Measurements from ENCODE around the gene POLR1D. TPM values are rescaled to one million over a fixed set of nuclear protein-coding genes. Genes with fewer than 3 reads are reported as not detected.
A peak's percentile ranks its signal among the peaks of the same experiment; 100 is the strongest.

POLR1D gene
- total RNA-seq, 4 donors from 2014 or later = 115 to 137 (median 133) TPM

DNA sequence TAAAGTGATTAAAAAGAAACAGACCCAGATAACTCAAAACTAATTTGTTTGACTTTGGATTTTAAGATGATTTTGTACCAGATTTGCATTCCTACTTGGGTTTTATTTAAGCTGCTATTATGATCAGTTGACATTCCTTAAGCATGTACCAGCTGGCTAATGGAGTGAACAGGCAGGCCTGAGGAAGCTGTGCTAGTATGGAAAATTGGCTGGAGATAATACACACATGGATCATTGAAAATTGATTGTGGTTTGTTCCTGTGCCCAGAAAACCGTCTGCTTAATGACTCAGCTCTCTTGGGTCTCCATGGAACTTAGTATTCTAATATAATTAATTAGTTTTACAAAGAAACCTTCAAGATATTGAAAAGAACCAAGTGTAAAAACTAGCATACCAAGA, 22.6 kb downstream of the POLR1D start:
- no peaks in the 10 kb centered on the region for H3K27me3 ChIP-seq
- peaks cover 9 to 62% (median 15%) of the 10 kb centered on the region in 3 donors for H3K4me1 ChIP-seq
- no peak for ATAC-seq
- H3K27ac ChIP-seq = peak overlapping the region; percentile 31 to 60 (median 46)
- TF ChIP-seq POLR2AphosphoS5 (IDR thresholded peaks at IDR 0.05) (peak; percentile 9), EP300 (IDR thresholded peaks at IDR 0.05) (no peak), POLR2A (IDR thresholded peaks at IDR 0.05) (no peak)
- TF ChIP-seq, protein P1, sequence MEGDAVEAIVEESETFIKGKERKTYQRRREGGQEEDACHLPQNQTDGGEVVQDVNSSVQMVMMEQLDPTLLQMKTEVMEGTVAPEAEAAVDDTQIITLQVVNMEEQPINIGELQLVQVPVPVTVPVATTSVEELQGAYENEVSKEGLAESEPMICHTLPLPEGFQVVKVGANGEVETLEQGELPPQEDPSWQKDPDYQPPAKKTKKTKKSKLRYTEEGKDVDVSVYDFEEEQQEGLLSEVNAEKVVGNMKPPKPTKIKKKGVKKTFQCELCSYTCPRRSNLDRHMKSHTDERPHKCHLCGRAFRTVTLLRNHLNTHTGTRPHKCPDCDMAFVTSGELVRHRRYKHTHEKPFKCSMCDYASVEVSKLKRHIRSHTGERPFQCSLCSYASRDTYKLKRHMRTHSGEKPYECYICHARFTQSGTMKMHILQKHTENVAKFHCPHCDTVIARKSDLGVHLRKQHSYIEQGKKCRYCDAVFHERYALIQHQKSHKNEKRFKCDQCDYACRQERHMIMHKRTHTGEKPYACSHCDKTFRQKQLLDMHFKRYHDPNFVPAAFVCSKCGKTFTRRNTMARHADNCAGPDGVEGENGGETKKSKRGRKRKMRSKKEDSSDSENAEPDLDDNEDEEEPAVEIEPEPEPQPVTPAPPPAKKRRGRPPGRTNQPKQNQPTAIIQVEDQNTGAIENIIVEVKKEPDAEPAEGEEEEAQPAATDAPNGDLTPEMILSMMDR (IDR thresholded peaks at IDR 0.05) = no peak
- H3K9me3 ChIP-seq = no peaks in the 10 kb centered on the region
- H3K4me3 ChIP-seq = no peak overlapping the region
- WGBS, 2 donors (ENCODE audit: low coverage in 1 of 2) = 0 to 5% methylated on average over 1 of the region's 1 CpG
- H3K36me3 ChIP-seq = peaks cover 0 to 9% of the 10 kb centered on the region in 2 donors

DNA sequence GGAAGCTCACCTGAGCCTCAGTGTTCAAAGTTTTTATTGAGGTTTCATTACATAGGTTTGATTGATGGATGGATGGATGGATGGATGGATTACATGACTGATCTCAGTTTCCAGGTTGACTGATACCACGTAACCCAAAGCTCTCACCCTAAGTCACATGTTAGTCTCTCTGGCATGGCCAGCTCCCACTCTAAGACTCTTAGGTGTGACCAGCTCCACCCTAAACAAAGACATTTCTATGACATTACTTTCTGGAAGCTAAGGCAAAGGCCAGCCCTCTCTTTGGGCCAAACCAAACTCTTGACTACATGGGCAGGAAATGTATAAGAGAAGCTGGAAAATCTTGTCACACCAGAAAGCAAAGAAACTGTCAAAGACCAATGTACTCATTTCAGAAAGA, 28.6 kb downstream of the POLR1D start:
- TF ChIP-seq POLR2AphosphoS5 (IDR thresholded peaks at IDR 0.05) (no peak), EP300 (IDR thresholded peaks at IDR 0.05) (no peak), POLR2A (IDR thresholded peaks at IDR 0.05) (no peak)
- TF ChIP-seq, protein P1 (IDR thresholded peaks at IDR 0.05) = no peak
- H3K27me3 ChIP-seq = no peaks in the 10 kb centered on the region
- H3K4me1 ChIP-seq = peaks cover 0 to 10% (median 0%) of the 10 kb centered on the region in 3 donors
- no peak overlapping the region for H3K4me3 ChIP-seq
- H3K36me3 ChIP-seq = peaks cover 8 to 31% of the 10 kb centered on the region in 2 donors
- 88 to 100% methylated on average over 1 of the region's 1 CpG for WGBS, 2 donors (ENCODE audit: low coverage in 1 of 2)
- peaks cover 0 to 12% (median 0%) of the 10 kb centered on the region in 3 donors for H3K9me3 ChIP-seq
- no peak for ATAC-seq
- H3K27ac ChIP-seq = no peak overlapping the region

DNA sequence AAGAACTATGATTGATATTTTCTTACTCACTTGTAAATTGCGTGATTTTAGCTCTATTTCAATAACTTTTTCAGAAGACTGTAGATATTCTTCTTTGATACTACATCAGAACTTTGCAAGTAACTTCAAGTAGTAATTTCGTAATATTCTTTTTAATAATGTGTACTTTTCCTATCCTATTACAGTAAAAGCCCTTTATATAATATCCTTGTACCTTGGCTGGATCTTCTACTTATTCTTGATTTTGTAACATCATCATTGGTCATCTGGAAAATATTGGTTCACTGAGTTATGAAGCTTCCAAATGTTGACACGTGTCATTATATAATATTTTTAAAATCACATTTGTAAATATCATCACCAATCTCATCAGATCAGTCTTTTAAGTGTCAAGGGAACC, 32.4 kb downstream of the POLR1D start:
- peaks cover 0 to 11% (median 0%) of the 10 kb centered on the region in 3 donors for H3K4me1 ChIP-seq
- TF ChIP-seq EP300 (IDR thresholded peaks at IDR 0.05) = no peak
- TF ChIP-seq POLR2AphosphoS5 (IDR thresholded peaks at IDR 0.05) = no peak
- TF ChIP-seq, protein P1 (IDR thresholded peaks at IDR 0.05) = no peak
- no peak for TF ChIP-seq POLR2A (IDR thresholded peaks at IDR 0.05)
- H3K9me3 ChIP-seq = peaks cover 0 to 12% (median 0%) of the 10 kb centered on the region in 3 donors
- H3K4me3 ChIP-seq = no peak overlapping the region
- no peak overlapping the region for H3K27ac ChIP-seq
- WGBS, 2 donors (ENCODE audit: low coverage in 1 of 2) = 83 to 88% methylated on average over 3 of the region's 3 CpGs
- H3K36me3 ChIP-seq = peaks cover 8 to 25% of the 10 kb centered on the region in 2 donors
- no peak for ATAC-seq
- no peaks in the 10 kb centered on the region for H3K27me3 ChIP-seq

DNA sequence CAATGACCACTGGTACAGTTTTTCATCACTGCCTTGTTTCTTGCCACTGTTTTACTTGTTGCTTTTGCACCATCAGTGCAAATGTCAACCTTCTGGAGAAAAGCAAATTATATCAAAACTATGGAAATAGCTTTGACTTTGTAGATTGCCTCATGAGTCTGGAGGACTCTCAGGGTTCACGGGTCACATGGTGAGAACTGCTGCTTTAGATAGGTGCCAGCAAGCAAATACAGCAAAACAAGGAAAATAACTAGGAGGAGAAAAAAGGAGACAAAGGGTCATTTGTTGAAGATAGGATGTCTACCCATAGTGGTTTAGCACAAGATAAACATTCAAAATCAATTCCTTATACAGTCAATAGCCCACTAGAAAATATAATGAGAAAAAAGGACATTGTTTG, 33.1 kb downstream of the POLR1D start:
- ATAC-seq = no peak
- no peak overlapping the region for H3K4me3 ChIP-seq
- 75 to 80% methylated on average over 1 of the region's 1 CpG for WGBS, 2 donors (ENCODE audit: low coverage in 1 of 2)
- peaks cover 0 to 17% (median 0%) of the 10 kb centered on the region in 3 donors for H3K4me1 ChIP-seq
- no peak overlapping the region for H3K27ac ChIP-seq
- TF ChIP-seq, protein P1 (IDR thresholded peaks at IDR 0.05) = no peak
- no peak for TF ChIP-seq POLR2AphosphoS5 (IDR thresholded peaks at IDR 0.05)
- TF ChIP-seq POLR2A (IDR thresholded peaks at IDR 0.05) = no peak
- no peak for TF ChIP-seq EP300 (IDR thresholded peaks at IDR 0.05)
- H3K27me3 ChIP-seq = no peaks in the 10 kb centered on the region
- peaks cover 5 to 17% of the 10 kb centered on the region in 2 donors for H3K36me3 ChIP-seq
- H3K9me3 ChIP-seq = peaks cover 0 to 8% (median 0%) of the 10 kb centered on the region in 3 donors

DNA sequence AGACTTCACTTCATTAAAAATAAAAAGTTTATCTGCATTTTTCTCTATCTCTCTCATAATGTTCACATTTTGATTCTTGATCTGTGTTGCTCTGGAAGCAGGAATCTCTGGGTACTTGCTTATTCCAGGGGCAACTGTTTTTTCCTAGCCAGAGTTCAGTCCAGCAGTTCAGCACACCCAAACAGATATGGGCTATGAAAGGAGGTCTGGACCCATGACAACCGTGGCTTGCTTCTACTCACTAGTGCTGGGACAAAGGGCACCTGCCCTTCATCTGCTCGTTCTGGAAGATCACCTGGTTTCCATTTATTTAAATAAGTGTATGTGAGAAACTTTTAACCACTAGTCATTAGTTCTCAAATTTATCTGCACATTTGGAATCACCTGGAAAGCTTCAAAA, 36.0 kb downstream of the POLR1D start:
- Histone ChIP-seq H3K27ac (no peak overlapping the region), H3K27me3 (no peaks in the 10 kb centered on the region), H3K9me3 (no peaks in the 10 kb centered on the region), H3K36me3 (no peaks in the 10 kb centered on the region), H3K4me1 (peaks cover 0 to 39% (median 2%) of the 10 kb centered on the region in 3 donors), H3K4me3 (no peak overlapping the region)
- TF ChIP-seq EP300 (IDR thresholded peaks at IDR 0.05) (no peak), POLR2A (IDR thresholded peaks at IDR 0.05) (no peak), POLR2AphosphoS5 (IDR thresholded peaks at IDR 0.05) (no peak)
- TF ChIP-seq, protein P1 (IDR thresholded peaks at IDR 0.05) = no peak
- no peak for ATAC-seq
- 81 to 100% methylated on average over 1 to 2 of the region's 2 CpGs for WGBS, 2 donors (ENCODE audit: low coverage in 1 of 2)
